Astrocyte (in vitro differentiated cells and primary cell): Measurements from ENCODE around the gene PTPRT. TPM values are rescaled to one million over a fixed set of nuclear protein-coding genes. Genes with fewer than 3 reads are reported as not detected.

ENCODE experiments used
- DNase-seq: peaks from one replicate; pipeline ENCODE4 v3.0.0-alpha.2; 2010; ENCODE audit warnings: low read depth
- FAIRE-seq: peaks from 2 replicates; lab custom pipeline; 2011; peaks lifted over from hg19 to GRCh38; lab: Jason Lieb, UNC
- H2AFZ ChIP-seq: 2 replicates; pipeline ENCODE4 v1.6.0; 2012; ENCODE audit warnings: low read depth, low read length, inconsistent platforms
- H3K27ac ChIP-seq: 2 replicates; pipeline ENCODE4 v1.5.1; 2011; ENCODE audit warnings: low read depth, low read length, inconsistent platforms
- H3K27me3 ChIP-seq: 2 replicates; pipeline ENCODE4 v1.6.0; 2011; ENCODE audit warnings: low read length, inconsistent platforms; ENCODE audit not compliant: insufficient read depth
- H3K36me3 ChIP-seq: 2 replicates; pipeline ENCODE4 v1.5.1; 2011; ENCODE audit warnings: low read length, inconsistent platforms; ENCODE audit not compliant: insufficient read depth
- H3K4me1 ChIP-seq: 2 replicates; pipeline ENCODE4 v1.5.1; 2011; ENCODE audit warnings: low read length, inconsistent platforms; ENCODE audit not compliant: insufficient read depth
- H3K4me2 ChIP-seq: 2 replicates; pipeline ENCODE4 v1.6.0; 2012; ENCODE audit warnings: low read length, inconsistent platforms
- H3K4me3 ChIP-seq: 2 replicates; pipeline ENCODE4 v1.5.1; 2011; ENCODE audit warnings: low read depth, mild to moderate bottlenecking, low read length, inconsistent platforms; ENCODE audit not compliant: insufficient read depth
- H3K79me2 ChIP-seq: 2 replicates; pipeline ENCODE4 v1.6.0; 2012; ENCODE audit warnings: mild to moderate bottlenecking, low read length, inconsistent platforms; ENCODE audit not compliant: insufficient read depth
- H3K9ac ChIP-seq: 2 replicates; pipeline ENCODE4 v1.6.0; 2012; ENCODE audit warnings: mild to moderate bottlenecking, low read length, inconsistent platforms
- H3K9me3 ChIP-seq: 2 replicates; pipeline ENCODE4 v1.5.1; 2012; ENCODE audit warnings: low read depth, mild to moderate bottlenecking, low read length, inconsistent platforms; ENCODE audit not compliant: insufficient read depth
- H4K20me1 ChIP-seq: 2 replicates; pipeline ENCODE4 v1.6.0; 2012; ENCODE audit warnings: low read length, inconsistent platforms; ENCODE audit not compliant: insufficient read depth
- H3K27ac Mint-ChIP-seq: one replicate; pipeline ENCODE4 v1.8.0; 2021; ENCODE audit warnings: mild to moderate bottlenecking, mixed read lengths; ENCODE audit not compliant: unreplicated experiment
- H3K27me3 Mint-ChIP-seq: one replicate; pipeline ENCODE4 v1.8.0; 2021; ENCODE audit warnings: low read depth, mixed read lengths; ENCODE audit not compliant: unreplicated experiment
- H3K36me3 Mint-ChIP-seq: one replicate; pipeline ENCODE4 v1.8.0; 2021; ENCODE audit warnings: low read depth, mixed read lengths; ENCODE audit not compliant: unreplicated experiment
- H3K4me1 Mint-ChIP-seq: one replicate; pipeline ENCODE4 v1.8.0; 2021; ENCODE audit warnings: low read depth, mixed read lengths; ENCODE audit not compliant: unreplicated experiment
- H3K4me3 Mint-ChIP-seq: one replicate; pipeline ENCODE4 v1.8.0; 2021; ENCODE audit warnings: mild to moderate bottlenecking, moderate library complexity, mixed read lengths; ENCODE audit not compliant: unreplicated experiment
- H3K9me3 Mint-ChIP-seq: one replicate; pipeline ENCODE4 v1.8.0; 2021; ENCODE audit warnings: mild to moderate bottlenecking, mixed read lengths; ENCODE audit not compliant: unreplicated experiment
- CTCF ChIP-seq: IDR thresholded peaks from 2 replicates; pipeline ENCODE4 v1.5.1; 2011; ENCODE audit warnings: low read depth, mild to moderate bottlenecking, inconsistent platforms, low read length, moderate library complexity; ENCODE audit not compliant: insufficient read depth
- EZH2 ChIP-seq: IDR thresholded peaks from 2 replicates; pipeline ENCODE4 v1.6.1; 2012; ENCODE audit warnings: mild to moderate bottlenecking, low read length, inconsistent platforms; ENCODE audit not compliant: insufficient read depth
- total RNA-seq: library from RNA; stranded (reverse); gene quantifications from 2 replicates; pipeline ENCODE4 v1.2.1, GENCODE V29; 2021

Gene PTPRT
- total RNA-seq, 1 donor from 2014 or later: 0.25 TPM

DNA sequence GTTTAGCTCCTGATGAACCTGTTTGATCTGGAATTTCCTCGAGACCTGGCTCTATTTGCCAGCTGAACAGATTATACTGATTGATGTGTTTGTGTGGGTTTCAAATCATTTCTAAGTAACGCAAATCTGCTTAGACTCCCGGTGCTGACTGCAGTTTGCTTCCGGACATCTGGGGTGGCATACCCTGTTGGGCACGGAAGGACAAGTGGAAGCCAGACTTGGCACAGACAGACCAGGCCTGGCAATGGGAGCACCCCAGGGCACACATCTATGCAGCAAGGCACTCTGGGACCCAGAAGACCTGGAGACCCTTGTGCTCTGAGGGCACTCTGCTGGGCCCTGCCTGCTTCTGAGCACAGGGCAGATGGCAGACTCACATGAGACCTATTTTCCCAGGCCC is 1137.8 kb downstream of the PTPRT start:
- Histone ChIP-seq H3K27ac (no peak overlapping the region), H3K4me1 (no peaks in the 10 kb centered on the region), H4K20me1 (no peaks in the 10 kb centered on the region), H3K4me2 (no peak overlapping the region), H3K4me3 (no peak overlapping the region), H3K36me3 (no peaks in the 10 kb centered on the region), H3K79me2 (no peaks in the 10 kb centered on the region), H3K9ac (no peak overlapping the region), H2AFZ (no peak overlapping the region), H3K27me3 (no peaks in the 10 kb centered on the region), H3K9me3 (no peaks in the 10 kb centered on the region)
- Mint-ChIP-seq H3K9me3 (peaks cover 16% of the 10 kb centered on the region), H3K4me3 (no peak overlapping the region), H3K27ac (no peak overlapping the region), H3K36me3 (no peaks in the 10 kb centered on the region), H3K4me1 (no peaks in the 10 kb centered on the region), H3K27me3 (no peaks in the 10 kb centered on the region)
- no peak for TF ChIP-seq EZH2
- no peak for TF ChIP-seq CTCF
- DNase-seq: no peak
- FAIRE-seq: no peak

GRCh38 chr20:42046371-42047085 is 1143.2 kb downstream of the PTPRT start:
- Histone ChIP-seq H3K36me3 (no peaks in the 10 kb centered on the region), H2AFZ (no peak overlapping the region), H3K9ac (no peak overlapping the region), H3K4me3 (no peak overlapping the region), H3K9me3 (no peaks in the 10 kb centered on the region), H3K27ac (no peak overlapping the region), H4K20me1 (no peaks in the 10 kb centered on the region), H3K79me2 (no peaks in the 10 kb centered on the region), H3K4me1 (no peaks in the 10 kb centered on the region), H3K27me3 (no peaks in the 10 kb centered on the region), H3K4me2 (no peak overlapping the region)
- Mint-ChIP-seq H3K27ac (no peak overlapping the region), H3K36me3 (no peaks in the 10 kb centered on the region), H3K9me3 (peaks cover 10% of the 10 kb centered on the region), H3K4me3 (no peak overlapping the region), H3K4me1 (no peaks in the 10 kb centered on the region), H3K27me3 (no peaks in the 10 kb centered on the region)
- DNase-seq: no peak
- no peak for FAIRE-seq
- TF ChIP-seq CTCF (no peak), EZH2 (no peak)

DNA sequence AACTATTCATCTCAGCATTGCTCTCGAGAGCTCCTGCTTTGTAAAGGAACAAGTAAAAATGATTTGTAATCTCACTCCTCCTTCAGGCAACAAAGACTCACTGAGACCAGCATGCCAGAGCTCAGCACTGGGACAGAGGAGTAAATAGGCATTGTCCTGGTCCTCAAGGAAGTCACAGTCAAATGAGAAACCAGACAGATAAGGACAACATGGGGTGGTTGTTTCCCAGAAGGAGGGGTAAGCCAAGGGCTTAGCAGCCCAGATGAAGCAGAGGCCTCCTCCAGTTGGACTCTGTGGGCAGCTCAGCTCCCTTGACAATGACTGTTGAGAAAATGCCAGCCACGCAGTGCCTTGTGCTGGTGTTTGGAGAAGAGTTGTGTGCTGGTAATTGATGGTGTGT is 1145.8 kb downstream of the PTPRT start:
- DNase-seq (no peak), FAIRE-seq (no peak)
- Histone ChIP-seq H2AFZ (no peak overlapping the region), H3K27me3 (no peaks in the 10 kb centered on the region), H3K4me2 (no peak overlapping the region), H3K36me3 (no peaks in the 10 kb centered on the region), H3K4me3 (no peak overlapping the region), H3K9me3 (no peaks in the 10 kb centered on the region), H3K79me2 (no peaks in the 10 kb centered on the region), H3K9ac (no peak overlapping the region), H4K20me1 (no peaks in the 10 kb centered on the region), H3K27ac (no peak overlapping the region), H3K4me1 (no peaks in the 10 kb centered on the region)
- Mint-ChIP-seq H3K4me3 (no peak overlapping the region), H3K27me3 (no peaks in the 10 kb centered on the region), H3K36me3 (no peaks in the 10 kb centered on the region), H3K27ac (no peak overlapping the region), H3K4me1 (no peaks in the 10 kb centered on the region), H3K9me3 (peaks cover 7% of the 10 kb centered on the region)
- TF ChIP-seq EZH2: no peak
- no peak for TF ChIP-seq CTCF
